NCI-H2171 (cell line): ENCODE measurements around the gene STK16.
A peak's percentile ranks its signal among the peaks of the same experiment; 100 is the strongest.

Experiments used
- DNase-seq: peaks from one replicate; lab custom pipeline; 2025; lab: John Stamatoyannopoulos, UW

STK16 gene

GRCh38 chr2:219213486-219214071, 31.7 kb upstream of the STK16 start:
- no peak for DNase-seq

DNA sequence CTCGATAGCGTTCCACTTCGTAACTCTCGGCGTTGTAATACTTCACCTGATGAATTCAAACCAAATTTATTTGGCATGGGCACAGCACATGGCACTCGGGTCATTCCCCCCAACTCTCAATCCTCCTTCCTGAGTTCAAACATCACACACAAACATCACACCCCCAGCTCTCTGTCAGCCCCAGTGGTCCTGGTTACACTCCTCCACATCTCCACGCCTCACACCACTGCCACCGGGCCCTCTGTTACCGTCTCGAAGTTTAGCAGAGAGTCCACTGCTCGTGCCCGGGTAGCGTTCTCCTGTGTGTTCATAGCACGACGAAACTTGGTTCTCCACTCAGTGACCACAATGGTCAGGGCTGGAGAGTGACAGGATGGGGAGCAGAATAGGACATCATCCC, 31.1 kb upstream of the STK16 start:
- no peak for DNase-seq

DNA sequence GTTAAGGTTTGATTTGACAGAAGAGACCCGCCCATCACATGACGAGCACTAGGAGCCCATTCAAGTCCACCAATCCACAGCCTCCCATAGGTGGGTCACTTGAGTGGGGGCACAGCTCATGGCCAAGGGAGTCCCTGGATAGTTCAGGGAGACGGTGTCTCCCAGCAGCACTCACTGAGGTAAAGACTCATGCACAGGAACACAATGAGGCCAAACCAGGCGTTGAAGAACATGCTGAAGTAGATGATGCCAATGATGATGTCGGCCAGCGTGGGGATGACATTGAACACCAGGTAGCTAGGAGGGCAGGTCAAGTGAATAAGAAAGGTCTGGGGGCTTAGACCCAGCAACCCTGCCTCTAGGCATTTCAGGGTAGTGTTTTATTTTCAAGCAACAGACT, 30.5 kb upstream of the STK16 start:
- no peak for DNase-seq

GRCh38 chr2:219215871-219216534, 29.3 kb upstream of the STK16 start:
- no peak for DNase-seq

DNA sequence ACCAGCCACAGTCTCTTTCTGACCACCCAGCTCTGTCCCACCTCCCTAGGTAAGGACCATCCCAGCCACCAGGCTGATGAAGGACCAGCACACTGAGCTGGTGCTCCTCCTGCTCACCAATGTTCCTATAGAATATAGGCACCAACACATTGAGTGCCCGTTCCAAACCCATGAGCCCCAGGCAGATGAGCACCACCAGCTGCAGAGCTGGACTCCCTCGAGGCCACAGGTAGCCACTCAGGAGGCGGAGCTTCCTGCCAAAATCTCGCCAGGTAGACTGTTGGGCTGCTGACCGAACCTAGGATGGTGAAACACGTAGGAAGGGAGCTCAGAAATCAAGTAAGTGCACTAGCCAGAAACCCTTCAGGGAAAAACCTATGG, 28.8 kb upstream of the STK16 start:
- DNase-seq = no peak

GRCh38 chr2:219218217-219218731, 27.0 kb upstream of the STK16 start:
- DNase-seq = peak; percentile 53

DNA sequence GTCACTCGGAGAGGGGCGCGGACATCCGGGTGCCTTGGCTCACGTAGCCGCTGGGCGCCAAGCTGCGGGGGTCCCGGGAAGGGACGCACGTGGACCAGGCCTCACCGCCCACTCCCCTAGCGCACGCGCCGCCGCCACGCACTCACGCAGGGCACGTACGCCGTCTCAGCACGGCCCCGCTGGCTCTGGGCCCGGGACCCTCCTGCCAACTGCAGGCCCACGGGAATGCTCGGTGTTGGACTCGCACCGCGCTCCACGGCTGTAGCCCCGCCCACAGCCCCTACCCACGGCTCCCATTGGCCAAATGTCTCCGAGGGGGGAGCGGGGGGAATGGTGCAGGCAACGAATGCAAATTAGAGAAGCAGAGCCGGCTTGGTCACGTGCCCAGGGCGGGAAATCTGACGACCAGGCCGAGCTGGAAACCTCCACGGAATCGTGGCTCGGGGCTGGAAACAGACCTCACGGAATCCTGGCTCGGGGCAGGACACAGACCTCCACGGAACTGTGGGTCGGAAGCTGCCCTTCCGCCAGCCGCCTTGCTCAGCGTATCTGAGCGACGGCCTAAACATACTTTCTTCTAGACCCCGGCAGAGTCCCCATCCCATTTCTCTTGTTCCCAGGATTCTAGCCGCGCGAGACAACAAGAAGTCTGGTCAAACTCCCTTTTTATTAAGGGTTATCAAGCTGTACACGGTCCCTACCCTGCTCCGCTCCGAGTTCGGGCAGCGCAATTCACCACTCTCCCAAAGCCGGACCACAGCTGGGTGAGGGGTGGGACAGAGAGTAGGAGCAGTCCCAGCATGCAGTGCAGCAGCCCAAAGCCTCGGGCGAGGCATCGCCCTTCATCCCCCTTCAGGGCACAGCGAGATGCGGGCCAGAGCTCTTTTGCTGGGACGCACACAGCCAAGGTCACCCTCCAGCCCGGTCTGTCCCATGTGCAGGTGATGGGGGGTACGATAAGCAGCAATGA, 26.3 kb upstream of the STK16 start, which contains the start of gene ABCB6:
Gene ABCB6 (minus strand): TSS at position 227 of the 970 bp plus-strand sequence. CDS start 285 bp downstream, outside the sequence.
- peak; percentile 95 for DNase-seq

- no peak for DNase-seq
Observed at GRCh38 chr2:219219784-219220532, 25.3 kb upstream of the STK16 start.

GRCh38 chr2:219220652-219221402, 24.5 kb upstream of the STK16 start:
- no peak for DNase-seq

GRCh38 chr2:219221957-219222518, 23.2 kb upstream of the STK16 start:
- no peak for DNase-seq

DNA sequence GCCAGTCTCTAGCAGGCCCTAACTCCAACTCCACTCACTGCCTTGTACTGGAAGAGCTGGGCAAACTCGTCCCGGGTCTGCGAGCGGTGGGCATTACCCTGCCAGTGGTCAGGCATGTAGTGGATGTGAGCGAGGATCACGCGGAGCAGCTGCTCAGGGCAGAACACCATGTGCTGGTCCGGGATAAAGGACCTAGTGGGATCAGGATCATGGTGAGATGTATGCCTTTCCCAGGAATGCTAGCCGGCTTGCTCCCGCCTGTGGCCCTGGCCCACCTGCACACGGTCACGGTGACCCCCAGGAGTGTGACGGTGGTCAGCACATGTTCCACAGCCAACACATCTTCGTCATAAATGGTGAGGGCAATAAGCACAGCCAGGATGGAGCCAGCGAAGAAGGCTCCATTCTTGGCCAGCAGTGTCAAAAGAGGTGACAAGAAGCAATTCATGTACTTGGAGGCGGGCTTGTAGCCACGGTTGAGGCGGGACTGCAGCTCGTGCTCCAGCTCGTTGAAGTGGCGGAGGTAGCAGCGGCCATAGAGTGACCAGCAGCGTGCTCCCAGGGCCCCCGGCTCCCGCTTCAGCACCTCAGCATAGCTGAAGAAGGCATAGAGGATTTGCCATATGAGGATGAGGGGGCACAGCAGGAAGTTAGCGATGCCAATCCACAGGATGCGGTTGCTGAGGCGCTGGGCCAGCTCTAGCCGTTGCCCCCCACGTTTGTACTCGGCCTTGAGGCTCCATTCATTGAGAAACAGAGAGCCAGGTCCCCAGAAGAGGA, 21.3 kb upstream of the STK16 start:
- DNase-seq = no peak

DNA sequence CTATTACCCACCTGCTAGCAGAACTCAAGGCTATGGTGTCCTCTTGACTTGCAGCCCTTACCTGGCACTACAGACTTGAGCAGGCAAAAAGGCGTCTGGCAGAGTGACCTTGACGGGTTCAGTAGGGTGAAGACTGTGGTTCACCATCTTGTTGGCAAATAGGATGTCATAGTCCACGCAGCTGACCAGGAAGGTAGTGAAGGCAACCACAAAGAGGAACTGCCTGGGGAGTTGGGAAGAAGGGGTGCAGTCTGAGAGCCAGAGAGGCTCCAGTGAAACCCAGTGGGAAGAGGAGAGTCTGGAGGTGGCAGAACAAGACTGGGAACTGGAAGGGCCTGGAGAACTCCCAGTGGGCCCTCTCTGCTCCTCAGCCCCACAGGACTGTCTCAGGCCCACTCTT, 19.9 kb upstream of the STK16 start:
- DNase-seq = no peak

- DNase-seq = no peak
Observed at GRCh38 chr2:219228041-219228910, 17.0 kb upstream of the STK16 start.

DNA sequence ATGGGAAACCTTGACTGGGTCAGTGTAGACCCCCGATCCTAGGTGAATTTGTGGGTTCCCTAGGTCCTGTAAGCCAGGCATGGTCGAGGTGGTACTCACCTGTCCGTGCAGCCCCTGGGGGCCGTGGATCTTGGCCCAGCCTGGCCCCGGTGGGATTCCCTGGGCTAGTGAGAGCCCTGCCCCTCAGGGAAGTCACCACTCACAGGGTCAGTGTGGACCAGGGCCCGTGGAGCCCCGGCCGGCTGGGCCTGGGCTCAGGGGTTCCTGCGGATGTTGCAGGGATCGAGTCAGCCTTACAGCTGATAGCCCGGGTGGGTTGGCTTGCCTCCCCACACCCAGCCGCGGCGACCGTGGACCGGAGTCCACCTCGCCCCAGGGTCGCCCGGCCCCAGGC, 16.4 kb upstream of the STK16 start:
- DNase-seq = no peak

DNA sequence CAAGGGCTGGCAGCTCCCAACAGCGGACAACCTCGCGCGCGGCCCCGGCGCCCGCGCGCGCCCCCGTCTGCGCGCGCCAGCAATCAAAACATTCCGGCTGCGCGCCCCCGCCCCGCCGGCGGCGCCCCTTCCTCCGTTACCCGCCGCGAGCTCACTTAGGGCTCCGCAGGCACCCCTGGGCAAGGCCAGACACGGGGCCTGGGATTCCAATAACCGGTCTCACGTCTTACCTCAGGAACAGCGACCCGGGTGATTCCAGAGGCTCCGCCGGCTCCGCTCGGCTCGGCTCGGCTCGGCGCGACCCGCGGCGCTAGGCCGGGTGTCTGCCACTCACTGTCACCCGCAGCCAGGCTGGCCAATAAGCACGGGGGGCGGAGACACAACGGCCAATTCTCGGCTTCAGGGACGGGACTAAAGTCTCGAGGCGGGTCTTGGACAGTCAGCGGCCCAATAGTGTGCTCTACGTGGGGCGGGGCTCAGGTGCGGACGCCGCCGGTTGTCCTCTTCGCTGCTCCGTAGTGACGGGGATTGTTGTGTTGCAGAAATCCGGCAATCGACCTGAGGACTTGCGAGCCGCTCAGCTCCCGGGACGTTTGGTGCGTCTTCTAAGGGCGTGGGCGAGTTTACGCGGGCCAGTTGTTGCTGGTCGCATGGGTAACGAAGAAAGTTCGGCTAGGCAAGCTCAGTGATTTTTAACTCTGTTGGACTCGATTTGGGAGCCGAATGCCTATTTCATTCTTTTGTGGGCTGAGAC, 15.8 kb upstream of the STK16 start, which contains the start of the genes ANKZF1 and ATG9A:
Gene ANKZF1 (plus strand): TSS at position 502 of the 754 bp plus-strand sequence. CDS start 452 bp downstream, outside the sequence.
Gene ATG9A (minus strand): TSS at position 332 of the 754 bp plus-strand sequence. CDS start 1,612 bp downstream, outside the sequence.
- peak; percentile 97 for DNase-seq

GRCh38 chr2:219230059-219230540, 15.2 kb upstream of the STK16 start:
- DNase-seq = peak; percentile 4

GRCh38 chr2:219234331-219234730, 10.9 kb upstream of the STK16 start:
- DNase-seq = no peak

DNA sequence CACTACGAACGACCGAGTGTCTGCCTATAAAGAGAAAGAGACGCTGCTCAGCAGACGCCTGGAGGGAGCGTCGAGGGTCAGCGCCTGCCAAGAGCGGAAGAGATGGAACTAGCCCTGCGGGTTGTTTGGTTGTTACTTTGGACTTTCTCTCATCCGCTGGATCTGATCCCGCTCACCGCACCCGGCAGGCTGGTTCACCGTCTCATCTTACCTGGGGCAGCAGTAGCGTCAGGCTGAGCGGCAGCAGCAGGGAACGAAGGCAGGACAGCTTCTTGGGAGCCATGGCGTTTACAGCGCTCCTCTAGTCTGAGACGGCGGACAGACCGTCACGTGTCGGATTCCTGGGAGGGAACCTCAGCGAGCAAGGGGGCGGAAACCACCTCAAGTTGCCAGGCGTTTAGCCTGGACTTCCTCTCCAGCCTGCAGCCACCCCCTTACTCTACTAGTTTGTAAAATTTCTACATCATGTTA, 2.0 kb upstream of the STK16 start:
- DNase-seq = no peak
